IPS DF 6.9 (cell line): ENCODE results near the gene CD8B2.
"Not testable (repeated sequence)": the region's sequence is repeated elsewhere in the genome, so short reads cannot be mapped to it uniquely, and the experiment has no call there.

Source experiments
- DNase-seq: peaks from one replicate; pipeline ENCODE4 v3.0.0-alpha.2; 2013; ENCODE audit warnings: low read depth, low spot score
- H3K27ac ChIP-seq: one replicate; pipeline ENCODE4 v1.5.1; 2013; ENCODE audit warnings: low read length, control low read depth
- H3K27me3 ChIP-seq: 2 replicates; pipeline ENCODE4 v1.6.1; 2013; ENCODE audit warnings: mild to moderate bottlenecking, low read length; ENCODE audit not compliant: control insufficient read depth, insufficient read depth
- H3K36me3 ChIP-seq: 2 replicates; pipeline ENCODE4 v1.6.1; 2013; ENCODE audit warnings: low read length; ENCODE audit not compliant: control insufficient read depth, insufficient read depth
- H3K4me1 ChIP-seq: 2 replicates; pipeline ENCODE4 v1.6.1; 2013; ENCODE audit warnings: low read length; ENCODE audit not compliant: control insufficient read depth, insufficient read depth
- H3K4me3 ChIP-seq: 2 replicates; pipeline ENCODE4 v1.5.1; 2013; ENCODE audit warnings: mild to moderate bottlenecking, low read length
- H3K9me3 ChIP-seq: 2 replicates; pipeline ENCODE4 v1.6.1; 2013; ENCODE audit warnings: low read length, inconsistent platforms; ENCODE audit not compliant: control insufficient read depth, insufficient read depth
- whole genome bisulfite sequencing: extraction: QIAGEN DNeasy Blood & Tissue Kit; methylation state at CpG from one replicate; pipeline ENCODE4 v1.1.7; 2013; ENCODE audit warnings: mixed read lengths, missing lambda C conversion rate; ENCODE audit not compliant: insufficient read length, insufficient coverage; 5-methylcytosine and 5-hydroxymethylcytosine counted together

CD8B2 gene

DNA sequence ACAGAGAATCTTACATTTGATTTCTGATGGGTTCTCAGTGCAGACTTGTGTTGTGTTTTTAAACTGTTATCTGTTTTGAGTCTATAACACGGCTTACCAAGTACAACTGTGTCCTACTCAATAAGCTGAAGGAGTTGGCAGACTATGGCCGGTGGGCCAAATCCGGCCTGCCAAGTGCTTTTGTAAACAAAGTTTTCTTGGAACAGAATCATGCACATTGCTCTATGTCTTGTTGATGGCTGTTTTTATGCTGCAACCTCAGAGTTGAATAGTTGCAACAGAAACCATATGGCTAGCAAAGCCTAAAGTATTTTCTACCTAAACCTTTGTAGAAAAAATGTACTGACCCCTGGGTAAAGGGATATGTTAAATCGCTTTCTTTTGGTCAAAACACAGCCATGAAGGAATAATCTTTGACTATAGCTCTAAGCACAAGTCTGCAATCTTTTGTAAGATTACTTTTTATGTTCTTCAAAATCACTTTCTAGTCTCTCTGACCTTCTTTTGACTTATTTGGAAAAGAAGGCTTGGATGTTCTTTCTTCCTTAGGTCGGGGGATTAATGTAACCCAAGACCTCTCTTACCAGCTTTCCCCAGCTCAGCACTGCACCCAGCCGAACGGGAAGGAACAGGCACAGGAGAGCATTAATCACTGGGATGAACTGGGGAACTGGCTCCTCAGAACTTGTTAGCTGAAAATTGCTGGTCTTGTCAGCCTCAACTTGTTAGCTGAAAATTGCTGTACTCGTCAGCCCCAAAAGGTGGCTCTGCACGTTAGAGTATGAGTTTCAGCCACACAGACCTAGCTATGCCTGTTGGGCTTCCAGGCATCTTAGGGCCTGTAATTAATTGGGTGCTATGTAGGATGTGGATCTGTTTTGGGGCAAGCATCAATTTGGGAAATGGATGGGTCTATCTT, 75.4 kb downstream of the CD8B2 start:
- Histone ChIP-seq H3K27me3 (no peaks in the 10 kb centered on the region), H3K4me3 (no peak overlapping the region), H3K36me3 (no peaks in the 10 kb centered on the region), H3K27ac (no peak overlapping the region), H3K9me3 (no peaks in the 10 kb centered on the region), H3K4me1 (peaks cover 2% of the 10 kb centered on the region; the same call in 1 of the 2 replicates)
- no CpG with 5 or more reads among the region's 9 CpGs for WGBS
- no peak for DNase-seq

DNA sequence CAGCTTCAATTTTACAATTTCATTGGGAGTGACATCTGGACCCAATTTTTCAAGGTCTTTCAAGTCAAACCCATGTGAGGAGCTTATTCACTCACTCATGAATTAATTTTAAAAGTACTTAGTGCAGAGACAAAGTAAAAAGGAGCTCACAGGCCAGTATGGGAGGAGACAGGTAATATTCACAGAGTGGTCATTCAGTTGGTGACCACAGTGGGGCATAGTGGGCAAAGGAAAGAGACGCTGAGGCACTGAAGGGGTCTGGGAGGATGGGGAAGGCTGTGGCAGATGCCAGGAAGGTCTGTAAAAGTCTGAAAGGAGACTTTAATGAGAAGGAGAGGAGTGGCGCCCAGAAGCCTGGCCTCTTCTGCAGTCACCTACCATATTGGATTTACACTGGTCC, 76.0 kb downstream of the CD8B2 start:
- H3K4me1 ChIP-seq: peaks cover 2% of the 10 kb centered on the region; the same call in 1 of the 2 replicates
- DNase-seq: no peak
- H3K4me3 ChIP-seq: no peak overlapping the region
- WGBS: no CpG with 5 or more reads among the region's 2 CpGs
- no peaks in the 10 kb centered on the region for H3K36me3 ChIP-seq
- no peaks in the 10 kb centered on the region for H3K9me3 ChIP-seq
- no peaks in the 10 kb centered on the region for H3K27me3 ChIP-seq
- no peak overlapping the region for H3K27ac ChIP-seq

DNA sequence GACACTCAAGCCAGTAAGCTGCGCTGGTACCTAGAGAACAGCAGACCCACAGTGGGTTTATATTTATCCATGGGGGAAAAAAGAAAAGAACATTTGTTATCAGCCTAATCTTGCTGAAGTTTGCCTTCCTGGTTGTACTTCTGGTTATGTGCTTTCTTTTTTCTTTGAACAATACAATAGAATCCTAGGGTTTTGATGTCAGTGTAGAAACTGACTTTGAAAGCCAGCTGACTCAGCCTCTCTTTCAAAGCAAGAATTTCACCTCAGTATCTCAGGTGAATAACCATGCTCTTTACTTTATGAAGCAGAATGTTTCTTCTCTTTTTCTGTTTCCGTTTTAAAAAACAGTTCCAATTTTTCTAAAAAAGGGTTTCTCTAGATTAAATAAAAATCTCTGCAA, 78.4 kb downstream of the CD8B2 start:
- Histone ChIP-seq H3K4me3 (no peak overlapping the region), H3K27me3 (no peaks in the 10 kb centered on the region), H3K4me1 (peaks cover 2% of the 10 kb centered on the region; the same call in 1 of the 2 replicates), H3K27ac (no peak overlapping the region), H3K36me3 (no peaks in the 10 kb centered on the region), H3K9me3 (no peaks in the 10 kb centered on the region)
- WGBS: no CpG with 5 or more reads among the region's 2 CpGs
- DNase-seq: no peak

DNA sequence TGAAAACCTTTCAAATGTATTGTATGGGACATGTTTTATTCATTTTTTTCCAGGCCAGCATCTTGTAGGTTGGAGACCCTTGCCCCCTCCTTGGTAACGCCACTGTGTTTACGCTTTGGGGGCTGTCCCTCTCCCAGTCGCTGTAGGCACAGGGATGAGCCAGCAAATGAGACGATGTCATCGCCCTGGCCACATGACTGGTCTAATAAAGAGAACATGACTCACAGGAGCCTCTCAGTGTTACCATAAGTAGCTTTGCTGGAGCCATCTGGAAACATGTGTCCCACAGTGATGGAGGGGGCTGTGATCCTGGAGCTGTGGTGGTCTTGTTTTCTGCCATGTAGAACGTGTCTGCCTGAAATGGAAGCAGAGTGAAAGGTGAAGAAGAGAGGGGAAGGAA, 78.9 kb downstream of the CD8B2 start:
- Histone ChIP-seq H3K4me3 (no peak overlapping the region), H3K27ac (no peak overlapping the region), H3K9me3 (no peaks in the 10 kb centered on the region), H3K4me1 (peaks cover 2% of the 10 kb centered on the region; the same call in 1 of the 2 replicates), H3K36me3 (no peaks in the 10 kb centered on the region), H3K27me3 (no peaks in the 10 kb centered on the region)
- WGBS: no CpG with 5 or more reads among the region's 6 CpGs
- no peak for DNase-seq

DNA sequence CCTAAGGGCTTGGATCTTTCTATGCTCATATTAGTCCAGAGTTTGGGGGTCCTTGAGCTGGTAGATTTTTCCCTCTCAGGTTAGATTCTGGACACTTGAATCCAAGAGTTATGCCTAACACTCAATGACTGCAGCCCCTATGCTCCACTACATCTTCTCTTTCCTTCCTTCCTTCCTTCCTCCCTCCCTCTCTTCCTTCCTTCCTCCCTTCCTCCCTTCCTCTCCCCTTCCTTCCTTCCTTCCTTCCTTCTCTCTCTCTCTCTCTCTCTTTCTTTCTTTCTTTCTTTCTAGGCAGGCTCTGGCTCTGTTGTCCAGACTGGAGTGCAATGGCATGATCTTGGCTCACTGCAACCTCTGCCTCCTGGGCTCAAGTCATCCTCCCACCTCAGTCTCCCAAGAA, 79.3 kb downstream of the CD8B2 start:
- not testable (repeated sequence) for H3K27me3 ChIP-seq, H3K4me1 ChIP-seq, H3K27ac ChIP-seq, DNase-seq, H3K9me3 ChIP-seq, H3K4me3 ChIP-seq, H3K36me3 ChIP-seq

DNA sequence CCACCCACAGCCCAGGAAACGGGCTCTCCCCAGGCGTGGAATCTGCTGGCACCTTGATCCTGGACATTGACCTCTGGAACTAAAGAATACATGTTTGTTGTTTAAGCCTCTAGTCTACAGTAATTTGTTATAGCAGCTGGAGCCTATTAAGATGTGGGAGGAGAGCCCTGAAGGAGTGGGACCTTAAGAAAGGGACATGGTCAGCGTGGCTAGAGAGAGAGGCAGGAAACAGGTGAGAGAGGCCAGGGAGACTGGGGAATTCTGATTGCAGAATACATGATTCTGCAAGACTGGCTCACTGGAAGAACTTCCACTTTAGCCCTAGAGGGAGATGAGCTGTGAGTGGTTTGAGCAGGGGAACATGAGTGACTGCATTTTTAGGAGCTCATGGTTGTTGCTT, 83.2 kb downstream of the CD8B2 start:
- no peak for DNase-seq
- H3K36me3 ChIP-seq: no peaks in the 10 kb centered on the region
- H3K4me1 ChIP-seq: 0 out of 2 replicates have a peak, but pooled peaks cover 2% of the 10 kb centered on the region
- no peak overlapping the region for H3K4me3 ChIP-seq
- WGBS: no CpG with 5 or more reads among the region's 3 CpGs
- H3K9me3 ChIP-seq: no peaks in the 10 kb centered on the region
- no peaks in the 10 kb centered on the region for H3K27me3 ChIP-seq
- H3K27ac ChIP-seq: no peak overlapping the region
